A549 (cell line): ENCODE results near the gene CYP1B1. TPM values are rescaled to one million over a fixed set of nuclear protein-coding genes. Genes with fewer than 3 reads are reported as not detected.

Source experiments
- ATAC-seq, 2 experiments: fragments of 200-7000 bp in 1 of 2; fragments of >200 bp in 1 of 2; cut with Nextera tagmentation in 1 of 2; cut with Tn5 transposase in 1 of 2; 3 replicates each; pipeline versions ENCODE4 v1.8.0 to v1.9.1; 2018 to 2020; ENCODE audit warnings: mild to moderate bottlenecking in 1 of 2, moderate library complexity in 1 of 2
- CTCF ChIA-PET: fragments of 300-600 bp; sonication (Branson Sonifier 250); formaldehyde crosslinking; extraction: SDS; loops from one replicate; lab custom pipeline; 2021; ENCODE audit warnings: antibody characterized with exemption, inconsistent platforms; lab: Yijun Ruan, JAX
- POLR2A ChIA-PET: fragments of 350-600 bp; formaldehyde crosslinking; extraction: SDS; loops from one replicate; lab custom pipeline; 2021; ENCODE audit warnings: antibody characterized with exemption, inconsistent platforms; lab: Yijun Ruan, JAX
- DNase-seq, 2 experiments: peaks; one replicate each; pipeline versions ENCODE4 v3.0.0 to v3.0.0-alpha.2; 2011 to 2016; ENCODE audit warnings: low read depth in 1 of 2, low spot score in 1 of 2
- FAIRE-seq: peaks from 2 replicates; lab custom pipeline; 2011; peaks lifted over from hg19 to GRCh38; lab: Jason Lieb, UNC
- H3K27ac ChIP-seq, 2 experiments: fragments of >200 bp; sonication (Bioruptor Twin); formaldehyde crosslinking; 3 replicates each; pipeline ENCODE4 v1.5.1; 2016 to 2017
- H3K4me1 ChIP-seq: fragments of >200 bp; sonication (Bioruptor Twin); formaldehyde crosslinking; 3 replicates; pipeline ENCODE4 v1.6.1; 2016
- H3K4me2 ChIP-seq: fragments of >200 bp; sonication (Bioruptor Twin); formaldehyde crosslinking; 3 replicates; pipeline ENCODE4 v1.6.1; 2016
- H3K4me3 ChIP-seq: fragments of >200 bp; sonication (Bioruptor Twin); formaldehyde crosslinking; 3 replicates; pipeline ENCODE4 v1.5.1; 2016
- H3K9me3 ChIP-seq: fragments of >200 bp; sonication (Bioruptor Twin); formaldehyde crosslinking; 3 replicates; pipeline ENCODE4 v1.6.1; 2016
- BHLHE40 ChIP-seq: IDR thresholded peaks from 2 replicates; pipeline ENCODE4 v1.6.1; 2012; ENCODE audit warnings: low read depth, low read length, inconsistent platforms
- CHD2 ChIP-seq: fragments of 150-350 bp; IDR thresholded peaks from 2 replicates; pipeline ENCODE4 v1.6.1; 2014; ENCODE audit warnings: low read length; ENCODE audit not compliant: partially characterized antibody
- FOXS1 ChIP-seq: fragments of 250-450 bp; sonication (Bioruptor Pico); IDR thresholded peaks from 2 replicates; pipeline ENCODE4 v1.5.0; 2020; ENCODE audit warnings: mild to moderate bottlenecking, moderate library complexity
- HEYL ChIP-seq: fragments of 250-450 bp; sonication (Bioruptor Pico); IDR thresholded peaks from 2 replicates; pipeline ENCODE4 v1.8.0; 2021; ENCODE audit warnings: mild to moderate bottlenecking, moderate library complexity
- HOXB13 ChIP-seq: fragments of 250-450 bp; sonication (Bioruptor Pico); IDR thresholded peaks from 2 replicates; pipeline ENCODE4 v1.5.0; 2020; ENCODE audit warnings: low read depth, mild to moderate bottlenecking, moderate library complexity
- JUN ChIP-seq, 2 experiments: fragments of >200 bp; sonication (Bioruptor Twin); formaldehyde crosslinking; IDR thresholded peaks; 2 replicates in 1 of 2; 3 replicates in 1 of 2; pipeline ENCODE4 v1.6.1; 2016 to 2017
- JUNB ChIP-seq: fragments of >200 bp; sonication (Bioruptor Twin); formaldehyde crosslinking; IDR thresholded peaks from 2 replicates; pipeline ENCODE4 v1.6.1; 2016
- MAFK ChIP-seq: fragments of 450-650 bp; IDR thresholded peaks from 2 replicates; pipeline ENCODE4 v1.6.1; 2014; ENCODE audit not compliant: partially characterized antibody
- MYC ChIP-seq: IDR thresholded peaks from 2 replicates; pipeline ENCODE4 v1.6.1; 2012; ENCODE audit warnings: mild to moderate bottlenecking, inconsistent platforms, low read length, improper control_type of control experiment, borderline replicate concordance
- NFE2L2 ChIP-seq: fragments of 150-350 bp; conservative IDR thresholded peaks from 2 replicates; pipeline ENCODE4 v1.6.1; 2014; ENCODE audit warnings: low read length
- NPAS2 ChIP-seq: fragments of 250-450 bp; sonication (Bioruptor Pico); IDR thresholded peaks from 2 replicates; pipeline ENCODE4 v1.8.0; 2022; ENCODE audit warnings: mild to moderate bottlenecking, moderate library complexity, borderline replicate concordance
- PHF8 ChIP-seq: fragments of 200-600 bp; sonication (generic); IDR thresholded peaks from 2 replicates; pipeline ENCODE4 v1.6.1; 2016; ENCODE audit warnings: low read depth, mild to moderate bottlenecking, antibody characterized with exemption, moderate library complexity, borderline replicate concordance
- POLR2AphosphoS2 ChIP-seq: conservative IDR thresholded peaks from 2 replicates; pipeline ENCODE4 v1.6.1; 2012; ENCODE audit warnings: low read length, improper control_type of control experiment, inconsistent platforms
- RAD21 ChIP-seq, 2 experiments: fragments of >200 bp in 1 of 2; sonication (Bioruptor Twin) in 1 of 2; formaldehyde crosslinking in 1 of 2; IDR thresholded peaks in 1 of 2; conservative IDR thresholded peaks in 1 of 2; 2 replicates in 1 of 2; 3 replicates in 1 of 2; pipeline ENCODE4 v1.6.1; 2012 to 2018; ENCODE audit warnings: inconsistent platforms in 1 of 2
- RCOR1 ChIP-seq: fragments of 150-350 bp; IDR thresholded peaks from 2 replicates; pipeline ENCODE4 v1.6.1; 2014; ENCODE audit warnings: antibody characterized with exemption, low read length, low read depth
- RFX5 ChIP-seq: fragments of 450-650 bp; IDR thresholded peaks from 2 replicates; pipeline ENCODE4 v1.7.1; 2014; ENCODE audit warnings: antibody characterized with exemption, mild to moderate bottlenecking, moderate library complexity
- RNF2 ChIP-seq: fragments of 200-600 bp; sonication (generic); IDR thresholded peaks from 2 replicates; pipeline ENCODE4 v1.6.1; 2016; ENCODE audit warnings: low read depth, mild to moderate bottlenecking, antibody characterized with exemption, moderate library complexity, borderline replicate concordance
- ZFP36 ChIP-seq: fragments of 450-650 bp; IDR thresholded peaks from 2 replicates; pipeline ENCODE4 v1.6.1; 2014; ENCODE audit warnings: borderline replicate concordance; ENCODE audit not compliant: partially characterized antibody
- WGBS: methylation state at CpG from one replicate; pipeline ENCODE4 v1.1.6; 2017; ENCODE audit errors: missing lambda C conversion rate; 5-methylcytosine and 5-hydroxymethylcytosine counted together
- polyA plus RNA-seq, 4 experiments: library from polyadenylated mRNA; depleted of rRNA in 3 of 4; stranded (reverse); fragments of >200 nt; fragmentation: RNase III in 1 of 4; extraction: RNeasy Plus Mini Kit Qiagen cat#74134 plus additional on column Dnase treatment in 1 of 4; gene quantifications; 2 replicates in 3 of 4; 3 replicates in 1 of 4; pipeline ENCODE4 v1.2.3, GENCODE V29; 2011 to 2017
- TF ChIP-seq, protein P1 (sequence below): fragments of 200-600 bp; sonication (generic); IDR thresholded peaks from 2 replicates; pipeline ENCODE4 v1.6.1; 2016; ENCODE audit warnings: antibody characterized with exemption, mild to moderate bottlenecking, moderate library complexity
- TF ChIP-seq, protein P2 (sequence below): IDR thresholded peaks from 2 replicates; pipeline ENCODE4 v1.6.1; 2012
- TF ChIP-seq, protein P3 (sequence below): fragments of >200 bp; sonication (Bioruptor Twin); formaldehyde crosslinking; IDR thresholded peaks from 3 replicates; pipeline ENCODE4 v1.5.1; 2016
- TF ChIP-seq, protein P4 (sequence below): fragments of 250-450 bp; sonication (Bioruptor Pico); IDR thresholded peaks from 2 replicates; pipeline ENCODE4 v1.5.0; 2021; ENCODE audit warnings: mild to moderate bottlenecking, moderate library complexity, borderline replicate concordance

CYP1B1 gene
- polyA plus RNA-seq, 2 of the 4 experiments (the other 2 are of a cell fraction): 5.3 to 13.2 TPM

DNA sequence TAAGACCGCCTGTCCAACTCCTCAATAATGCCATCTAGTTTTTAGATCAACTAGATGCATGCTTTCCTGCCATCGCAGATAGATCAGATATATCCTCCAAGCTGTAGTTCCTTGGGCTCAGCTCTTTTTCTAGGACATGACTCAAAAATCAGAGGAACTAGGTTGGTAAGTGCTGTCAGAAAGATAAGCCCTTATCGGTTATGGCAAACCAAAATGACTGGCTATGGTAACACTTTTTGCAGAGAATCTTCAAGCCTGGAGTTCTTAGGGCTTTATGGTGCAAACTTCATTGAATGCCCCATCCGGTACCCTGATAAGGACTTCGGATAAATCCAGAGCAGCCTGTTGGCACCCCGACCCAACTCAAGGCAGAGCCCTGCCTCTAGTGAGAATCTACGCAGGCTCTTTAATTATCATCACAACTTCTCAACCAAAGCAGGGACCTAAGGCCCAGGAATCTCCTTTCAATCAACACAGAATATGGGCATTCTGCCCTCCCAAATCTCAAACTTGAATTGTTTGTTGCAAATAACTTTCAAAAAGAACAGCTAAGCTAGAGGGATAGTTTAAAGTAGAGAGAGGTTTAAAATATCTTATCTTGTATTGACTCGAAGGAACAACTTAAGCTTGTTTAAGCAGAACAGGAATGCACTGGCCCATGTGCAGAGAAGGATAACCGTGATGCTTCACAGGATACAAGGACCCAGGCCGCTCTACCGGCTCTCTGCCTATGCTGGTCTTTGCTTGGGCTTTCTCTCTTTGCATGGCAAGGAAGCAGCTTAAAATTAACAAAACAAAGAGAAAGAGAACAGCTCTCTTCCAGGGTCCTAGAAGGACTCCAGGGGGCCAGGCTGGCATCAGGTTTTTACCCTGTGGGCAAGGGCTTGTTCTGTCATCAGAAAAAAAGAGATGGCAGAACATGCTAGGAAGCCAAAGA is 3.4 kb upstream of the CYP1B1 start:
- H3K27ac ChIP-seq: no peak overlapping the region
- H3K4me3 ChIP-seq: no peak overlapping the region
- CTCF ChIA-PET: interaction anchor here (0.7 to 2.4 kb wide), 9 partner anchors 11 to 195 kb away, joined by 3 to 6 read pairs (median 4); no protein-coding TSS in a partner anchor
- no peaks in the 10 kb centered on the region for H3K9me3 ChIP-seq
- H3K4me2 ChIP-seq: no peak overlapping the region
- H3K4me1 ChIP-seq: peaks cover 19% of the 10 kb centered on the region
- FAIRE-seq (no peak), DNase-seq (no peak)
- POLR2A ChIA-PET: no interaction called here
- TF ChIP-seq BHLHE40 (no peak), HEYL (CRISPR knock-in tag) (no peak), PHF8 (no peak), POLR2AphosphoS2 (no peak), MAFK (no peak), RCOR1 (no peak), RFX5 (no peak), MYC (no peak), NPAS2 (CRISPR knock-in tag) (no peak), NFE2L2 (no peak)
- TF ChIP-seq, protein P1, sequence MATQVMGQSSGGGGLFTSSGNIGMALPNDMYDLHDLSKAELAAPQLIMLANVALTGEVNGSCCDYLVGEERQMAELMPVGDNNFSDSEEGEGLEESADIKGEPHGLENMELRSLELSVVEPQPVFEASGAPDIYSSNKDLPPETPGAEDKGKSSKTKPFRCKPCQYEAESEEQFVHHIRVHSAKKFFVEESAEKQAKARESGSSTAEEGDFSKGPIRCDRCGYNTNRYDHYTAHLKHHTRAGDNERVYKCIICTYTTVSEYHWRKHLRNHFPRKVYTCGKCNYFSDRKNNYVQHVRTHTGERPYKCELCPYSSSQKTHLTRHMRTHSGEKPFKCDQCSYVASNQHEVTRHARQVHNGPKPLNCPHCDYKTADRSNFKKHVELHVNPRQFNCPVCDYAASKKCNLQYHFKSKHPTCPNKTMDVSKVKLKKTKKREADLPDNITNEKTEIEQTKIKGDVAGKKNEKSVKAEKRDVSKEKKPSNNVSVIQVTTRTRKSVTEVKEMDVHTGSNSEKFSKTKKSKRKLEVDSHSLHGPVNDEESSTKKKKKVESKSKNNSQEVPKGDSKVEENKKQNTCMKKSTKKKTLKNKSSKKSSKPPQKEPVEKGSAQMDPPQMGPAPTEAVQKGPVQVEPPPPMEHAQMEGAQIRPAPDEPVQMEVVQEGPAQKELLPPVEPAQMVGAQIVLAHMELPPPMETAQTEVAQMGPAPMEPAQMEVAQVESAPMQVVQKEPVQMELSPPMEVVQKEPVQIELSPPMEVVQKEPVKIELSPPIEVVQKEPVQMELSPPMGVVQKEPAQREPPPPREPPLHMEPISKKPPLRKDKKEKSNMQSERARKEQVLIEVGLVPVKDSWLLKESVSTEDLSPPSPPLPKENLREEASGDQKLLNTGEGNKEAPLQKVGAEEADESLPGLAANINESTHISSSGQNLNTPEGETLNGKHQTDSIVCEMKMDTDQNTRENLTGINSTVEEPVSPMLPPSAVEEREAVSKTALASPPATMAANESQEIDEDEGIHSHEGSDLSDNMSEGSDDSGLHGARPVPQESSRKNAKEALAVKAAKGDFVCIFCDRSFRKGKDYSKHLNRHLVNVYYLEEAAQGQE: no peak
- TF ChIP-seq, all 56 proteins: peak for 0
- ATAC-seq: no peak
- 88% methylated on average over 11 of the region's 11 CpGs for WGBS

DNA sequence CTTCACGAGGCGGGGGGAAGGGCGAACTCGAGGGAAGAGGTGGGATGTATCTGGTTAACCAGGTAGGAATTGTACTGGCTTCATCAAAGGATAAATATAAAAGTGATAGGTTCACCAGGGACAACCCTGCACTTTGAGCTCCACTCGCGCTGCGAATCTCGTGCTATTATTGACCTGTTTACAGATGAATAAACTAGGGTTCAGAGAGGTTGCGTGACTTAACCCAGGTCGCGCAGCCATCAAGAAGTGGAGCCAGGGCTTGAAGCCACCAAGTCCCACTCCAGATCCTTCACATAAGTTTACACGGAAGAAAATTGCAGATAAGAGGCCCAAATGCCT is 1.4 kb upstream of the CYP1B1 start:
- H3K4me2 ChIP-seq: peak overlapping the region; percentile 92
- no peak for FAIRE-seq
- DNase-seq: no peak
- peak overlapping the region; percentile 62 for H3K4me3 ChIP-seq
- no peak for ATAC-seq
- ChIA-PET CTCF (interaction anchor here (0.6 to 4.7 kb wide), 23 partner anchors 9 to 197 kb away, joined by 3 to 45 read pairs (median 5); no protein-coding TSS in a partner anchor), POLR2A (interaction anchor here (1.1 to 2.5 kb wide), 6 partner anchors 15 to 674 kb away, joined by 3 to 28 read pairs (median 8); partner anchors contain the start of gene SRSF7)
- 28% methylated on average over 12 of the region's 12 CpGs for WGBS
- peak overlapping the region; percentile 84 to 93 for H3K27ac ChIP-seq
- no peaks in the 10 kb centered on the region for H3K9me3 ChIP-seq
- H3K4me1 ChIP-seq: peaks cover 22% of the 10 kb centered on the region
- TF ChIP-seq JUN (IDR thresholded peaks at IDR 0.05) (no peak), CHD2 (peak; percentile 17), MYC (no peak), FOXS1 (CRISPR knock-in tag) (no peak), RAD21 (conservative IDR thresholded peaks at IDR 0.05 in 1 of 2, IDR thresholded peaks at IDR 0.05 in 1 of 2) (no peak), NPAS2 (CRISPR knock-in tag) (no peak), RNF2 (0 out of 2 replicates have a peak, but pooled peaks have one; percentile 43), JUNB (no peak), POLR2AphosphoS2 (no peak), HOXB13 (no peak), ZFP36 (peak; percentile 20)
- TF ChIP-seq, protein P2, sequence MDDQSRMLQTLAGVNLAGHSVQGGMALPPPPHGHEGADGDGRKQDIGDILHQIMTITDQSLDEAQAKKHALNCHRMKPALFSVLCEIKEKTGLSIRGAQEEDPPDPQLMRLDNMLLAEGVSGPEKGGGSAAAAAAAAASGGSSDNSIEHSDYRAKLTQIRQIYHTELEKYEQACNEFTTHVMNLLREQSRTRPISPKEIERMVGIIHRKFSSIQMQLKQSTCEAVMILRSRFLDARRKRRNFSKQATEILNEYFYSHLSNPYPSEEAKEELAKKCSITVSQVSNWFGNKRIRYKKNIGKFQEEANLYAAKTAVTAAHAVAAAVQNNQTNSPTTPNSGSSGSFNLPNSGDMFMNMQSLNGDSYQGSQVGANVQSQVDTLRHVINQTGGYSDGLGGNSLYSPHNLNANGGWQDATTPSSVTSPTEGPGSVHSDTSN: no peak
- TF ChIP-seq, protein P1: no peak
- TF ChIP-seq, protein P3, sequence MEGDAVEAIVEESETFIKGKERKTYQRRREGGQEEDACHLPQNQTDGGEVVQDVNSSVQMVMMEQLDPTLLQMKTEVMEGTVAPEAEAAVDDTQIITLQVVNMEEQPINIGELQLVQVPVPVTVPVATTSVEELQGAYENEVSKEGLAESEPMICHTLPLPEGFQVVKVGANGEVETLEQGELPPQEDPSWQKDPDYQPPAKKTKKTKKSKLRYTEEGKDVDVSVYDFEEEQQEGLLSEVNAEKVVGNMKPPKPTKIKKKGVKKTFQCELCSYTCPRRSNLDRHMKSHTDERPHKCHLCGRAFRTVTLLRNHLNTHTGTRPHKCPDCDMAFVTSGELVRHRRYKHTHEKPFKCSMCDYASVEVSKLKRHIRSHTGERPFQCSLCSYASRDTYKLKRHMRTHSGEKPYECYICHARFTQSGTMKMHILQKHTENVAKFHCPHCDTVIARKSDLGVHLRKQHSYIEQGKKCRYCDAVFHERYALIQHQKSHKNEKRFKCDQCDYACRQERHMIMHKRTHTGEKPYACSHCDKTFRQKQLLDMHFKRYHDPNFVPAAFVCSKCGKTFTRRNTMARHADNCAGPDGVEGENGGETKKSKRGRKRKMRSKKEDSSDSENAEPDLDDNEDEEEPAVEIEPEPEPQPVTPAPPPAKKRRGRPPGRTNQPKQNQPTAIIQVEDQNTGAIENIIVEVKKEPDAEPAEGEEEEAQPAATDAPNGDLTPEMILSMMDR: no peak
- TF ChIP-seq, protein P4, sequence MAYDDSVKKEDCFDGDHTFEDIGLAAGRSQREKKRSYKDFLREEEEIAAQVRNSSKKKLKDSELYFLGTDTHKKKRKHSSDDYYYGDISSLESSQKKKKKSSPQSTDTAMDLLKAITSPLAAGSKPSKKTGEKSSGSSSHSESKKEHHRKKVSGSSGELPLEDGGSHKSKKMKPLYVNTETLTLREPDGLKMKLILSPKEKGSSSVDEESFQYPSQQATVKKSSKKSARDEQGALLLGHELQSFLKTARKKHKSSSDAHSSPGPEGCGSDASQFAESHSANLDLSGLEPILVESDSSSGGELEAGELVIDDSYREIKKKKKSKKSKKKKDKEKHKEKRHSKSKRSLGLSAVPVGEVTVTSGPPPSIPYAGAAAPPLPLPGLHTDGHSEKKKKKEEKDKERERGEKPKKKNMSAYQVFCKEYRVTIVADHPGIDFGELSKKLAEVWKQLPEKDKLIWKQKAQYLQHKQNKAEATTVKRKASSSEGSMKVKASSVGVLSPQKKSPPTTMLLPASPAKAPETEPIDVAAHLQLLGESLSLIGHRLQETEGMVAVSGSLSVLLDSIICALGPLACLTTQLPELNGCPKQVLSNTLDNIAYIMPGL: no peak
